OCI-LY1 (cell line): Measurements from ENCODE around the gene ANKRD53.

Experiments
- H2AFZ ChIP-seq: fragments of 200-600 bp; sonication (generic), shearing (Covaris generic); 2 replicates; pipeline ENCODE4 v1.6.0; 2014; ENCODE audit warnings: antibody characterized with exemption, mild to moderate bottlenecking, low read length
- H3F3A ChIP-seq: fragments of 200-600 bp; sonication (generic), shearing (Covaris generic); 2 replicates; pipeline ENCODE4 v1.6.0; 2014; ENCODE audit warnings: mild to moderate bottlenecking, antibody characterized with exemption, low read length, moderate library complexity; ENCODE audit not compliant: insufficient read depth
- H3K27ac ChIP-seq: fragments of 200-600 bp; sonication (generic); 2 replicates; pipeline ENCODE4 v1.5.1; 2014; ENCODE audit warnings: low read length, mixed run types, mild to moderate bottlenecking, low read depth; ENCODE audit not compliant: poor library complexity, severe bottlenecking
- H3K27me3 ChIP-seq: fragments of 200-600 bp; sonication (generic); 2 replicates; pipeline ENCODE4 v1.6.0; 2014; ENCODE audit warnings: antibody characterized with exemption, mild to moderate bottlenecking, low read length, moderate library complexity; ENCODE audit not compliant: insufficient read depth
- H3K36me3 ChIP-seq: fragments of 200-600 bp; sonication (generic); 2 replicates; pipeline ENCODE4 v1.6.1; 2014; ENCODE audit warnings: mild to moderate bottlenecking, antibody characterized with exemption, low read length, moderate library complexity, mixed read lengths; ENCODE audit not compliant: insufficient read depth
- H3K4me1 ChIP-seq: fragments of 200-600 bp; sonication (generic); 2 replicates; pipeline ENCODE4 v1.5.1; 2014; ENCODE audit warnings: mild to moderate bottlenecking, low read length, moderate library complexity; ENCODE audit not compliant: insufficient read depth, severe bottlenecking
- H3K4me2 ChIP-seq: fragments of 200-600 bp; sonication (generic), shearing (Covaris generic); 2 replicates; pipeline ENCODE4 v1.6.1; 2014; ENCODE audit warnings: low read length
- H3K4me3 ChIP-seq: fragments of 200-600 bp; sonication (generic); 2 replicates; pipeline ENCODE4 v1.5.1; 2014; ENCODE audit warnings: low read length, low read depth, mild to moderate bottlenecking, mixed read lengths; ENCODE audit not compliant: poor library complexity, severe bottlenecking
- H3K79me2 ChIP-seq: fragments of 200-600 bp; shearing (Covaris generic); 2 replicates; pipeline ENCODE4 v1.6.1; 2016; ENCODE audit warnings: mixed run types, low read length, mixed read lengths; ENCODE audit not compliant: insufficient read depth
- H3K9ac ChIP-seq: fragments of 200-600 bp; sonication (generic), shearing (Covaris generic); 2 replicates; pipeline ENCODE4 v1.6.1; 2014; ENCODE audit warnings: mild to moderate bottlenecking, low read length, mixed read lengths
- H3K9me2 ChIP-seq: fragments of 200-600 bp; sonication (generic), shearing (Covaris generic); 2 replicates; pipeline ENCODE4 v1.6.1; 2014; ENCODE audit warnings: low read depth, mild to moderate bottlenecking, low read length, mixed read lengths
- H3K9me3 ChIP-seq: fragments of 200-600 bp; shearing (Covaris generic); 2 replicates; pipeline ENCODE4 v1.6.1; 2014; ENCODE audit warnings: low read length, mixed read lengths
- H4K20me1 ChIP-seq: fragments of 200-600 bp; sonication (generic), shearing (Covaris generic); 2 replicates; pipeline ENCODE4 v1.6.0; 2016; ENCODE audit warnings: mild to moderate bottlenecking, low read length; ENCODE audit not compliant: insufficient read depth
- EZH2 ChIP-seq: fragments of 200-600 bp; sonication (generic), shearing (Covaris generic); IDR thresholded peaks from 2 replicates; pipeline ENCODE4 v1.8.0; 2017; ENCODE audit warnings: borderline replicate concordance, mixed run types, mild to moderate bottlenecking, antibody characterized with exemption, low read length, moderate library complexity, mixed read lengths
- TF ChIP-seq, protein P1 (sequence below): fragments of 200-600 bp; sonication (generic), shearing (Covaris generic); IDR thresholded peaks from 2 replicates; pipeline ENCODE4 v1.5.1; 2017; ENCODE audit warnings: mild to moderate bottlenecking, antibody characterized with exemption, low read length, moderate library complexity, mixed read lengths

The ANKRD53 gene

DNA sequence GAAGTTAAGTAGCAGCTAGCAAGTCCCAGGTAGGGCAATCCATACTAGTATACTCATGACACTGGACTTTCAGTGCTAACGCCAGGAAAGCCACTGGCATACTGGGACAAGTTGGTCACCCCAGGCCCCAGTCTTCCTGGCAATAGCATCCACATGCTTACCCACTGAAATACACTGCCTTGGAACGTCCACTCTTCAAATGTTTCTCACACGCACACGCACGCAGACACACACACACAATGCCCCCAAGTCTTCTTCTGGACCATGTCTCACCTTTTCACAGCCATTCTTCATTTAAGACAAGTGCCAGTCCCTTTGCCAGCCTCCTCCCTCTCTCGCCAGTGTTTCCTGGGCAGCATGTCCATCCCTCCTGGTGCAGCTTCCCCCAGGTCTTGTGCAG, 25.0 kb downstream of the ANKRD53 start:
- Histone ChIP-seq H3K4me2 (no peak overlapping the region), H3K9me2 (no peaks in the 10 kb centered on the region), H3K9me3 (no peaks in the 10 kb centered on the region), H4K20me1 (no peaks in the 10 kb centered on the region), H3K27me3 (no peaks in the 10 kb centered on the region), H3K79me2 (no peaks in the 10 kb centered on the region), H2AFZ (no peak overlapping the region), H3F3A (no peaks in the 10 kb centered on the region), H3K27ac (no peak overlapping the region), H3K36me3 (no peaks in the 10 kb centered on the region), H3K9ac (no peak overlapping the region), H3K4me3 (no peak overlapping the region), H3K4me1 (peaks cover 15% of the 10 kb centered on the region)
- TF ChIP-seq, protein P1, sequence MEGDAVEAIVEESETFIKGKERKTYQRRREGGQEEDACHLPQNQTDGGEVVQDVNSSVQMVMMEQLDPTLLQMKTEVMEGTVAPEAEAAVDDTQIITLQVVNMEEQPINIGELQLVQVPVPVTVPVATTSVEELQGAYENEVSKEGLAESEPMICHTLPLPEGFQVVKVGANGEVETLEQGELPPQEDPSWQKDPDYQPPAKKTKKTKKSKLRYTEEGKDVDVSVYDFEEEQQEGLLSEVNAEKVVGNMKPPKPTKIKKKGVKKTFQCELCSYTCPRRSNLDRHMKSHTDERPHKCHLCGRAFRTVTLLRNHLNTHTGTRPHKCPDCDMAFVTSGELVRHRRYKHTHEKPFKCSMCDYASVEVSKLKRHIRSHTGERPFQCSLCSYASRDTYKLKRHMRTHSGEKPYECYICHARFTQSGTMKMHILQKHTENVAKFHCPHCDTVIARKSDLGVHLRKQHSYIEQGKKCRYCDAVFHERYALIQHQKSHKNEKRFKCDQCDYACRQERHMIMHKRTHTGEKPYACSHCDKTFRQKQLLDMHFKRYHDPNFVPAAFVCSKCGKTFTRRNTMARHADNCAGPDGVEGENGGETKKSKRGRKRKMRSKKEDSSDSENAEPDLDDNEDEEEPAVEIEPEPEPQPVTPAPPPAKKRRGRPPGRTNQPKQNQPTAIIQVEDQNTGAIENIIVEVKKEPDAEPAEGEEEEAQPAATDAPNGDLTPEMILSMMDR = no peak
- no peak for TF ChIP-seq EZH2

DNA sequence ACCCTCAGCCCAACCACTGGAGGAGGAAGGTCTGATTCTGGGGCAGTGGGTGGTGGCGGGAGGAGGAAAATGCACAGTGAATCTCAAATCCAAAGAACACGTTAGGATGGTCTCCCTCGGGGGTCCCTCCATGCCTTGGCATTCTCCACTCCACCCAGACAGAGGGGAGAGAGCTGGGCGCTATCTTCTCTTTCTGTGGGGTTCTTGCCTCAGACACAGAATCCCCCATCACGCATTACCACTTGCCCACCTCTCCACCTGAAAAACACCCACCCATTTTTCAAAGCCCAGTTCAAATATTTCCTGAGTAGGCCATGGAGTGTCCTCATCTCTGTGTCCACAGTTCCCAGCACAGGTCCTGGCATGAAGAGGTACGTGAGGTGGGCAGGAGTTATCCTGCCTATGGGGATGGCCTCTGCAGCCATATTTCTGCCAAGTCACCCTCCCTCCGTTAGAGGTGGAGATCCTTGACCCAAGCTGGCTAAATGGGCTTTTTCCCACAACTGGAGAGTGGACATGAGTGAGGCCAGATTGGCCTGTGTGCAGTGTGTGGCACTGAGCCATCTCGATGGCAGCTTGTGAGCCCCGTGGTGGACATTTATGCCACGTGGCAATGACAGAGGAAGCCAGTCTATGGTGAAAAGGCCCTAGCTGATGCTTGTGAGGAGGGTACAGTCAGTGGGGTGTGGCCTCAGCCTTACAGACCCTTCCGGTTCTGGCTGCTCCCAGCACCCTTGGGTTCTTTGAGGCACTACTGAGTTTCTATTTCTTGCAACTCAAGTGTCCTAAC, 25.7 kb downstream of the ANKRD53 start:
- TF ChIP-seq EZH2 = no peak
- TF ChIP-seq, protein P1 = no peak
- no peak overlapping the region for H2AFZ ChIP-seq
- no peaks in the 10 kb centered on the region for H3K9me2 ChIP-seq
- H3K36me3 ChIP-seq = no peaks in the 10 kb centered on the region
- peaks cover 15% of the 10 kb centered on the region for H3K4me1 ChIP-seq
- H3K9ac ChIP-seq = no peak overlapping the region
- no peaks in the 10 kb centered on the region for H3F3A ChIP-seq
- no peaks in the 10 kb centered on the region for H3K79me2 ChIP-seq
- no peak overlapping the region for H3K4me3 ChIP-seq
- H3K27me3 ChIP-seq = no peaks in the 10 kb centered on the region
- H3K9me3 ChIP-seq = no peaks in the 10 kb centered on the region
- no peak overlapping the region for H3K4me2 ChIP-seq
- H3K27ac ChIP-seq = no peak overlapping the region
- H4K20me1 ChIP-seq = no peaks in the 10 kb centered on the region

DNA sequence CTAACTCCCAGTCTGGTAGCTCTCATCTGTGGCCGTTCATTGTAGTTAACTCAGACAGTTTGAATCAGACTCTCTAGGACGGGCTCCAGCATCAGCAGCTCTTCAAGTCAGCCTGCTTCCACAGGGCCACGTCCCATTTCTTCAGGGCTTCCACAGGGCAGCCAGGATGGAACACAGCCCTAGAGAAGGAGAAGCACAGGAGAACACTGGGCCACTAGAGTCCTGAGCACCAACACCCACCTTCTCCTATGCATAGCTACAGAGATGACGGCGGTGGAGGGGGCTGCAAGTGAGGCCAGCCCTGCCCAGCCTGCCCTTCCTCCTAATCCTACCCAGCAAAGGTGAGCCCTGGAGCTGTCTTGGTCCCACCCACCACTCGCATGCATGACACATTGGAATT, 26.4 kb downstream of the ANKRD53 start:
- H3F3A ChIP-seq = no peaks in the 10 kb centered on the region
- H3K9me2 ChIP-seq = no peaks in the 10 kb centered on the region
- no peaks in the 10 kb centered on the region for H3K27me3 ChIP-seq
- no peak for TF ChIP-seq EZH2
- TF ChIP-seq, protein P1 = no peak
- no peak overlapping the region for H3K9ac ChIP-seq
- no peaks in the 10 kb centered on the region for H3K79me2 ChIP-seq
- H3K9me3 ChIP-seq = no peaks in the 10 kb centered on the region
- H3K4me1 ChIP-seq = peaks cover 15% of the 10 kb centered on the region
- no peak overlapping the region for H3K4me3 ChIP-seq
- H3K27ac ChIP-seq = no peak overlapping the region
- no peaks in the 10 kb centered on the region for H4K20me1 ChIP-seq
- no peak overlapping the region for H3K4me2 ChIP-seq
- H2AFZ ChIP-seq = no peak overlapping the region
- H3K36me3 ChIP-seq = no peaks in the 10 kb centered on the region
